Neural cell (in vitro differentiated cells): ENCODE results near the gene EXD3. TPM values are rescaled to one million over a fixed set of nuclear protein-coding genes. Genes with fewer than 3 reads are reported as not detected.

ENCODE experiments used
- H2AFZ ChIP-seq: fragments of 200-600, 300-800 bp; sonication (generic), shearing (Covaris generic); 2 replicates; pipeline ENCODE4 v1.6.0; 2014; ENCODE audit warnings: low read depth, mild to moderate bottlenecking, antibody characterized with exemption, low read length, moderate library complexity
- H3F3A ChIP-seq: fragments of 200-600 bp; shearing (Covaris generic); 2 replicates; pipeline ENCODE4 v1.6.1; 2016; ENCODE audit warnings: mild to moderate bottlenecking, moderate library complexity, mixed read lengths, antibody characterized with exemption, low read length; ENCODE audit not compliant: insufficient read depth, poor library complexity, severe bottlenecking
- H3K27ac ChIP-seq: fragments of 200-600, 300-800 bp; sonication (generic), shearing (Covaris generic); 2 replicates; pipeline ENCODE4 v1.5.1; 2014; ENCODE audit warnings: mild to moderate bottlenecking, low read length, moderate library complexity
- H3K27me3 ChIP-seq: fragments of 300-800, 200-600 bp; sonication (generic), shearing (Covaris generic); 2 replicates; pipeline ENCODE4 v1.6.0; 2014; ENCODE audit warnings: mild to moderate bottlenecking, low read depth, low read length, moderate library complexity; ENCODE audit not compliant: insufficient read depth
- H3K36me3 ChIP-seq: fragments of 300-800, 200-600 bp; sonication (generic), shearing (Covaris generic); 2 replicates; pipeline ENCODE4 v1.5.1; 2014; ENCODE audit warnings: mild to moderate bottlenecking, antibody characterized with exemption, low read length, moderate library complexity; ENCODE audit not compliant: insufficient read depth
- H3K4me2 ChIP-seq: fragments of 300-800, 200-600 bp; sonication (generic), shearing (Covaris generic); 2 replicates; pipeline ENCODE4 v1.6.0; 2014; ENCODE audit warnings: mild to moderate bottlenecking, low read length
- H3K4me3 ChIP-seq: fragments of 300-800, 200-600 bp; sonication (generic), shearing (Covaris generic); 2 replicates; pipeline ENCODE4 v1.5.1; 2014; ENCODE audit warnings: mild to moderate bottlenecking, low read length, moderate library complexity
- H3K79me2 ChIP-seq: fragments of 200-600 bp; shearing (Covaris generic); replicated peaks from 2 replicates; pipeline ENCODE4 v1.6.0; 2014; ENCODE audit warnings: mild to moderate bottlenecking, low read length, moderate library complexity; ENCODE audit not compliant: insufficient read depth
- H3K9ac ChIP-seq: fragments of 300-800, 200-600 bp; sonication (generic), shearing (Covaris generic); 2 replicates; pipeline ENCODE4 v1.6.1; 2016; ENCODE audit warnings: mild to moderate bottlenecking, low read length, mixed read lengths
- H3K9me2 ChIP-seq: fragments of 200-600 bp; shearing (Covaris generic); 2 replicates; pipeline ENCODE4 v1.6.1; 2016; ENCODE audit warnings: mild to moderate bottlenecking, low read length, mixed read lengths; ENCODE audit not compliant: insufficient read depth
- H3K9me3 ChIP-seq: fragments of 200-600, 300-800 bp; sonication (generic), shearing (Covaris generic); 2 replicates; pipeline ENCODE4 v1.6.1; 2016; ENCODE audit warnings: mild to moderate bottlenecking, mixed run types, low read length, moderate library complexity, mixed read lengths
- H4K20me1 ChIP-seq: fragments of 200-600 bp; shearing (Covaris generic); 2 replicates; pipeline ENCODE4 v1.6.1; 2016; ENCODE audit warnings: mild to moderate bottlenecking, mixed run types; ENCODE audit not compliant: insufficient read depth
- EP300 ChIP-seq: fragments of 450-650 bp; conservative IDR thresholded peaks from 2 replicates; pipeline ENCODE4 v1.6.1; 2014; ENCODE audit warnings: antibody characterized with exemption, mild to moderate bottlenecking, moderate library complexity; ENCODE audit not compliant: poor library complexity, severe bottlenecking
- EZH2 ChIP-seq: fragments of 200-600, 300-800 bp; shearing (Covaris generic), sonication (generic); IDR thresholded peaks from 2 replicates; pipeline ENCODE4 v1.6.1; 2014; ENCODE audit warnings: antibody characterized with exemption, low read length, borderline replicate concordance, mild to moderate bottlenecking; ENCODE audit not compliant: insufficient read depth, poor library complexity, severe bottlenecking
- MXI1 ChIP-seq: fragments of 450-650 bp; conservative IDR thresholded peaks from 2 replicates; pipeline ENCODE4 v1.6.1; 2014; ENCODE audit warnings: antibody characterized with exemption, mild to moderate bottlenecking; ENCODE audit not compliant: poor library complexity, severe bottlenecking
- POLR2AphosphoS5 ChIP-seq: IDR thresholded peaks from 2 replicates; pipeline ENCODE4 v1.6.1; 2012
- RAD21 ChIP-seq: fragments of 450-650 bp; conservative IDR thresholded peaks from 2 replicates; pipeline ENCODE4 v1.6.1; 2014; ENCODE audit warnings: antibody characterized with exemption, mild to moderate bottlenecking, moderate library complexity
- SMC3 ChIP-seq: fragments of 450-650 bp; conservative IDR thresholded peaks from 2 replicates; pipeline ENCODE4 v1.6.1; 2014; ENCODE audit warnings: antibody characterized with exemption, mild to moderate bottlenecking, moderate library complexity; ENCODE audit not compliant: poor library complexity
- TAF1 ChIP-seq: IDR thresholded peaks from 2 replicates; pipeline ENCODE4 v1.6.1; 2012; ENCODE audit warnings: low read depth
- polyA plus RNA-seq: library from polyadenylated mRNA; depleted of rRNA; stranded (reverse); fragments of >200 nt; gene quantifications from 2 replicates; pipeline ENCODE4 v1.2.3, GENCODE V29; 2014
- TF ChIP-seq, protein P1 (sequence below): IDR thresholded peaks from 2 replicates; pipeline ENCODE4 v1.6.1; 2012; ENCODE audit warnings: borderline replicate concordance
- TF ChIP-seq, protein P2 (sequence below): fragments of 450-650 bp; IDR thresholded peaks from 2 replicates; pipeline ENCODE4 v1.5.1; 2014; ENCODE audit warnings: antibody characterized with exemption, mild to moderate bottlenecking, moderate library complexity; ENCODE audit not compliant: poor library complexity, severe bottlenecking

The EXD3 gene
- polyA plus RNA-seq, 1 donor from 2014 or later: 32.9 TPM

GRCh38 chr9:137416563-137417151, 6.3 kb downstream of the EXD3 start:
- Histone ChIP-seq H3K27ac (no peak overlapping the region), H3K9me3 (no peaks in the 10 kb centered on the region), H3K79me2 (peaks cover 12% of the 10 kb centered on the region), H3F3A (no peaks in the 10 kb centered on the region), H3K4me3 (no peak overlapping the region), H3K9ac (no peak overlapping the region), H3K4me2 (no peak overlapping the region), H3K9me2 (no peaks in the 10 kb centered on the region), H3K27me3 (no peaks in the 10 kb centered on the region), H2AFZ (no peak overlapping the region), H3K36me3 (no peaks in the 10 kb centered on the region), H4K20me1 (no peaks in the 10 kb centered on the region)
- TF ChIP-seq EZH2: no peak

DNA sequence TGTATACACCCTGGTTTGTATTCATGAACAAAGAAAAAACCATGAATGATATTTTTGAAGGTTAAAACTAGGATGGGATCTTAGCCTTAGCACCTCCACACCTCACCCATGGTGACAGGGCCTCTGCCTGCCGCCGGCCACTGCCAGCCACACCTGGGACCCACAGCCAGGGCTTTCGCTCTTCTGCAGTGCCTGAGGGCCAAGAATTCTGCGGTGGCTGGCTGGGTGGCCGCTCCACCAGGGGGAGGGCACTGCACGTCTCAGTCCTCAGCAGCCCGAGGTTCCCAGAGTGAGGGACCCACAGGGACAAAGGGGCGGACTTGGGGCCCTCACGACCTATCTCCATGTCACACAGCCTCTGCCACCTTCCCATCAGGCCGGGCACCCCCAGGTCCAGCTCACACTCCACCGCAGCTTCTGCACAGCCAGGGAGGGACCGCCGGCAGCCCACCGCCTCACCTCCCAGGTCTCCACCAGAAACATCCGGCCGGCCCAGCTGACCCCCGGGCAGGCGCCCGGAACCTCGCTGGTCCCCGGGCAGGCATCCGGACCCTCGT, 6.9 kb downstream of the EXD3 start:
- Histone ChIP-seq H2AFZ (no peak overlapping the region), H3K4me2 (no peak overlapping the region), H3K27ac (no peak overlapping the region), H3K9ac (no peak overlapping the region), H3K4me3 (no peak overlapping the region), H3K9me3 (no peaks in the 10 kb centered on the region), H3K79me2 (peaks cover 6% of the 10 kb centered on the region), H4K20me1 (no peaks in the 10 kb centered on the region), H3K36me3 (no peaks in the 10 kb centered on the region), H3K27me3 (no peaks in the 10 kb centered on the region), H3K9me2 (no peaks in the 10 kb centered on the region), H3F3A (no peaks in the 10 kb centered on the region)
- no peak for TF ChIP-seq POLR2AphosphoS5
- TF ChIP-seq SMC3: no peak
- no peak for TF ChIP-seq RAD21
- no peak for TF ChIP-seq EP300
- no peak for TF ChIP-seq EZH2
- TF ChIP-seq, protein P1, sequence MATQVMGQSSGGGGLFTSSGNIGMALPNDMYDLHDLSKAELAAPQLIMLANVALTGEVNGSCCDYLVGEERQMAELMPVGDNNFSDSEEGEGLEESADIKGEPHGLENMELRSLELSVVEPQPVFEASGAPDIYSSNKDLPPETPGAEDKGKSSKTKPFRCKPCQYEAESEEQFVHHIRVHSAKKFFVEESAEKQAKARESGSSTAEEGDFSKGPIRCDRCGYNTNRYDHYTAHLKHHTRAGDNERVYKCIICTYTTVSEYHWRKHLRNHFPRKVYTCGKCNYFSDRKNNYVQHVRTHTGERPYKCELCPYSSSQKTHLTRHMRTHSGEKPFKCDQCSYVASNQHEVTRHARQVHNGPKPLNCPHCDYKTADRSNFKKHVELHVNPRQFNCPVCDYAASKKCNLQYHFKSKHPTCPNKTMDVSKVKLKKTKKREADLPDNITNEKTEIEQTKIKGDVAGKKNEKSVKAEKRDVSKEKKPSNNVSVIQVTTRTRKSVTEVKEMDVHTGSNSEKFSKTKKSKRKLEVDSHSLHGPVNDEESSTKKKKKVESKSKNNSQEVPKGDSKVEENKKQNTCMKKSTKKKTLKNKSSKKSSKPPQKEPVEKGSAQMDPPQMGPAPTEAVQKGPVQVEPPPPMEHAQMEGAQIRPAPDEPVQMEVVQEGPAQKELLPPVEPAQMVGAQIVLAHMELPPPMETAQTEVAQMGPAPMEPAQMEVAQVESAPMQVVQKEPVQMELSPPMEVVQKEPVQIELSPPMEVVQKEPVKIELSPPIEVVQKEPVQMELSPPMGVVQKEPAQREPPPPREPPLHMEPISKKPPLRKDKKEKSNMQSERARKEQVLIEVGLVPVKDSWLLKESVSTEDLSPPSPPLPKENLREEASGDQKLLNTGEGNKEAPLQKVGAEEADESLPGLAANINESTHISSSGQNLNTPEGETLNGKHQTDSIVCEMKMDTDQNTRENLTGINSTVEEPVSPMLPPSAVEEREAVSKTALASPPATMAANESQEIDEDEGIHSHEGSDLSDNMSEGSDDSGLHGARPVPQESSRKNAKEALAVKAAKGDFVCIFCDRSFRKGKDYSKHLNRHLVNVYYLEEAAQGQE: no peak
- TF ChIP-seq, protein P2, sequence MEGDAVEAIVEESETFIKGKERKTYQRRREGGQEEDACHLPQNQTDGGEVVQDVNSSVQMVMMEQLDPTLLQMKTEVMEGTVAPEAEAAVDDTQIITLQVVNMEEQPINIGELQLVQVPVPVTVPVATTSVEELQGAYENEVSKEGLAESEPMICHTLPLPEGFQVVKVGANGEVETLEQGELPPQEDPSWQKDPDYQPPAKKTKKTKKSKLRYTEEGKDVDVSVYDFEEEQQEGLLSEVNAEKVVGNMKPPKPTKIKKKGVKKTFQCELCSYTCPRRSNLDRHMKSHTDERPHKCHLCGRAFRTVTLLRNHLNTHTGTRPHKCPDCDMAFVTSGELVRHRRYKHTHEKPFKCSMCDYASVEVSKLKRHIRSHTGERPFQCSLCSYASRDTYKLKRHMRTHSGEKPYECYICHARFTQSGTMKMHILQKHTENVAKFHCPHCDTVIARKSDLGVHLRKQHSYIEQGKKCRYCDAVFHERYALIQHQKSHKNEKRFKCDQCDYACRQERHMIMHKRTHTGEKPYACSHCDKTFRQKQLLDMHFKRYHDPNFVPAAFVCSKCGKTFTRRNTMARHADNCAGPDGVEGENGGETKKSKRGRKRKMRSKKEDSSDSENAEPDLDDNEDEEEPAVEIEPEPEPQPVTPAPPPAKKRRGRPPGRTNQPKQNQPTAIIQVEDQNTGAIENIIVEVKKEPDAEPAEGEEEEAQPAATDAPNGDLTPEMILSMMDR: no peak
- TF ChIP-seq TAF1: no peak
- no peak for TF ChIP-seq MXI1
